Thyroid gland (tissue), 4 donors: ENCODE data around the gene DUSP7. TPM values are rescaled to one million over a fixed set of nuclear protein-coding genes. Genes with fewer than 3 reads are reported as not detected.

Experiments
- DNase-seq, 2 donors: peaks; one replicate each; pipeline ENCODE4 v3.0.0-alpha.2; 2019
- H3K27ac ChIP-seq, 3 donors: fragments of 200-600 bp; sonication (generic); 1 replicate in 2 of 3; 2 replicates in 1 of 3; pipeline ENCODE4 v1.5.1; 2016 to 2019; ENCODE audit warnings: mild to moderate bottlenecking in 1 of 3, moderate library complexity in 1 of 3
- H3K27me3 ChIP-seq: fragments of 200-600 bp; sonication (generic); one replicate; pipeline ENCODE4 v1.5.1; 2019
- H3K36me3 ChIP-seq, 2 donors: fragments of 200-600 bp; sonication (generic); one replicate each; pipeline ENCODE4 v1.5.1; 2016 to 2019
- H3K4me1 ChIP-seq, 2 donors: fragments of 200-600 bp; sonication (generic); one replicate each; pipeline ENCODE4 v1.5.1; 2017 to 2019
- H3K4me3 ChIP-seq, 3 donors: fragments of 200-600 bp; sonication (generic); replicated peaks in 1 of 3; 1 replicate in 2 of 3; 2 replicates in 1 of 3; pipeline ENCODE4 v1.5.1; 2016; ENCODE audit warnings: mild to moderate bottlenecking in 1 of 3
- H3K9me3 ChIP-seq: fragments of 200-600 bp; sonication (generic); one replicate; pipeline ENCODE4 v1.5.1; 2017
- POLR2A ChIP-seq, 2 donors: fragments of 450-650 bp; IDR thresholded peaks; one replicate each; pipeline ENCODE4 v1.6.1; 2017; ENCODE audit warnings: antibody characterized with exemption in 2 of 2, mild to moderate bottlenecking in 2 of 2, moderate library complexity in 1 of 2
- WGBS, 2 donors: methylation state at CpG; one replicate each; pipeline ENCODE4 v1.1.5; 2017; 5-methylcytosine and 5-hydroxymethylcytosine counted together
- intact Hi-C: fragments of 100-400 bp; cut with DNase I; formaldehyde crosslinking; loops from one replicate; pipeline ENCODE4 v1.15.1; 2023
- total RNA-seq, 4 donors: library from RNA; depleted of rRNA; stranded (reverse); fragments of >200 nt; gene quantifications; one replicate each; pipeline ENCODE4 v1.2.3, GENCODE V29; 2016
- TF ChIP-seq, protein P1 (sequence below), 6 experiments: fragments of 200-600 bp in 3 of 6; fragments of 450-650 bp in 3 of 6; sonication (generic) in 3 of 6; IDR thresholded peaks; one replicate each; pipeline ENCODE4 v1.5.1; 2016 to 2019; ENCODE audit warnings: antibody characterized with exemption in 6 of 6, mild to moderate bottlenecking in 2 of 6, inconsistent platforms in 1 of 6, moderate library complexity in 1 of 6

DUSP7 gene
- total RNA-seq, 4 donors from 2014 or later, result 6.9 to 10.6 (median 10.4) TPM

GRCh38 chr3:52068730-52069129 is 12.4 kb upstream of the DUSP7 start:
- Histone ChIP-seq H3K27ac (no peak overlapping the region), H3K9me3 (no peaks in the 10 kb centered on the region), H3K36me3 (no peaks in the 10 kb centered on the region), H3K4me3 (no peak overlapping the region), H3K27me3 (no peaks in the 10 kb centered on the region), H3K4me1 (peaks cover 19 to 22% of the 10 kb centered on the region in 2 donors)
- DNase-seq, result no peak
- intact Hi-C loops, result no loop called here
- 94% methylated on average over 12 of the region's 12 CpGs for WGBS, 2 donors
- TF ChIP-seq POLR2A (IDR thresholded peaks at IDR 0.05), result no peak
- TF ChIP-seq, protein P1, sequence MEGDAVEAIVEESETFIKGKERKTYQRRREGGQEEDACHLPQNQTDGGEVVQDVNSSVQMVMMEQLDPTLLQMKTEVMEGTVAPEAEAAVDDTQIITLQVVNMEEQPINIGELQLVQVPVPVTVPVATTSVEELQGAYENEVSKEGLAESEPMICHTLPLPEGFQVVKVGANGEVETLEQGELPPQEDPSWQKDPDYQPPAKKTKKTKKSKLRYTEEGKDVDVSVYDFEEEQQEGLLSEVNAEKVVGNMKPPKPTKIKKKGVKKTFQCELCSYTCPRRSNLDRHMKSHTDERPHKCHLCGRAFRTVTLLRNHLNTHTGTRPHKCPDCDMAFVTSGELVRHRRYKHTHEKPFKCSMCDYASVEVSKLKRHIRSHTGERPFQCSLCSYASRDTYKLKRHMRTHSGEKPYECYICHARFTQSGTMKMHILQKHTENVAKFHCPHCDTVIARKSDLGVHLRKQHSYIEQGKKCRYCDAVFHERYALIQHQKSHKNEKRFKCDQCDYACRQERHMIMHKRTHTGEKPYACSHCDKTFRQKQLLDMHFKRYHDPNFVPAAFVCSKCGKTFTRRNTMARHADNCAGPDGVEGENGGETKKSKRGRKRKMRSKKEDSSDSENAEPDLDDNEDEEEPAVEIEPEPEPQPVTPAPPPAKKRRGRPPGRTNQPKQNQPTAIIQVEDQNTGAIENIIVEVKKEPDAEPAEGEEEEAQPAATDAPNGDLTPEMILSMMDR (IDR thresholded peaks at IDR 0.05), result no peak

DNA sequence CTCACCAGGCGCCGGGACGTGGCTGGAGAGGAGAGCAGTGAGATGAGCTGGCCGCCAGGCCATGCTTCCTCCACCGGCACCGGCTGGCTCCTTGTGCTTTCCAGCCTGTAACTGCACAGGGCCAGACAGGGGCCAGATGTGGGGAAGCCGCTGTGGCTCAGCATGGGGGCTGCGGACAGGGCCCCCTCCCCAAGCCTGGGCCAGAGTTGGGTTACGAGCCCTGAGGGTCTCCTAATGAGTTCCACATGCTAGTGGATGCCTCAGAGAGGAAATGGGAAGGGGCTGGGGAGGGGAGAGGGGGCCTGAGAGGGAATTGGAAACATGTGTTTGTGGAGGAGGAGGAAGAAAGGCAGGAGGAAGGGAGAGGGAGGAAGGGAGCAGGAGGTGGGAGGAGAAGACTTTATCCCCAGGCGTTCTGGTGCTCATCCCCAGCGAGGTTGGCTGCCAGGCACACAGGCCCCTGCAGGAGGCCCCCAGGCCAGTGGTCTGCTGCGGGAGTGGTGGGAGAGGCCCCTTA is 11.7 kb upstream of the DUSP7 start:
- intact Hi-C loops, result no loop called here
- no peaks in the 10 kb centered on the region for H3K36me3 ChIP-seq
- no peak for DNase-seq
- WGBS, 2 donors, result 76 to 78% methylated on average over 9 to 12 of the region's 12 CpGs
- no peak overlapping the region for H3K27ac ChIP-seq
- TF ChIP-seq, protein P1 (IDR thresholded peaks at IDR 0.05), result no peak
- no peak for TF ChIP-seq POLR2A (IDR thresholded peaks at IDR 0.05)
- H3K9me3 ChIP-seq, result no peaks in the 10 kb centered on the region
- no peaks in the 10 kb centered on the region for H3K27me3 ChIP-seq
- peaks cover 19 to 22% of the 10 kb centered on the region in 2 donors for H3K4me1 ChIP-seq
- H3K4me3 ChIP-seq, result no peak overlapping the region

DNA sequence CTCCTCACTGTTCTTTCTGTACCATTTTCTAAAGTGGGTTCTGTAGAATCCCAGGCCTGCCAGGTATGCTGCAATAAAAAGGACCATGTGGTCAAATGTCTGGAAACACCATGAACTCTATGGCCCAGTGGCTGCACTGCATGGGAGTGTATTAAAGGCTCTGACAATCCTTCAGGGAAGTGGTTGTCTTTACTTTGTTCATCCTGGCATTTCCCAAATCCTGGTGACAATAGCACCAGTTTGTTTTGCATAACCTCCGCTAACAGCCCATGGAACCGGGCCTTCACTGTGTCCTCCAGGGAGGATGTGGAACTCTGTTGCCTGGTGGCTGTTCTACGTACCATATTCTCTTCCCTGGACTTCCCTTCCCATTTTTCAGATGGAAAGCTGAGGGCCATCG is 11.2 kb upstream of the DUSP7 start:
- TF ChIP-seq, protein P1 (IDR thresholded peaks at IDR 0.05), result no peak
- no peak for TF ChIP-seq POLR2A (IDR thresholded peaks at IDR 0.05)
- Histone ChIP-seq H3K27ac (no peak overlapping the region), H3K4me3 (no peak overlapping the region), H3K36me3 (no peaks in the 10 kb centered on the region), H3K4me1 (peaks cover 19 to 22% of the 10 kb centered on the region in 2 donors), H3K9me3 (no peaks in the 10 kb centered on the region), H3K27me3 (no peaks in the 10 kb centered on the region)
- intact Hi-C loops, result no loop called here
- WGBS, 2 donors, result 81 to 85% methylated on average over 4 of the region's 4 CpGs
- no peak for DNase-seq

- H3K27ac ChIP-seq, result no peak overlapping the region
- peaks cover 19 to 22% of the 10 kb centered on the region in 2 donors for H3K4me1 ChIP-seq
- H3K4me3 ChIP-seq, result no peak overlapping the region
- H3K9me3 ChIP-seq, result no peaks in the 10 kb centered on the region
- no peak for DNase-seq
- H3K36me3 ChIP-seq, result no peaks in the 10 kb centered on the region
- no peaks in the 10 kb centered on the region for H3K27me3 ChIP-seq
- intact Hi-C loops, result no loop called here
- no peak for TF ChIP-seq POLR2A (IDR thresholded peaks at IDR 0.05)
- TF ChIP-seq, protein P1 (IDR thresholded peaks at IDR 0.05), result no peak
- WGBS, 2 donors, result 94 to 98% methylated on average over 8 of the region's 8 CpGs
These were observed 10.7 kb upstream of the DUSP7 start for GRCh38 chr3:52067046-52067445.

DNA sequence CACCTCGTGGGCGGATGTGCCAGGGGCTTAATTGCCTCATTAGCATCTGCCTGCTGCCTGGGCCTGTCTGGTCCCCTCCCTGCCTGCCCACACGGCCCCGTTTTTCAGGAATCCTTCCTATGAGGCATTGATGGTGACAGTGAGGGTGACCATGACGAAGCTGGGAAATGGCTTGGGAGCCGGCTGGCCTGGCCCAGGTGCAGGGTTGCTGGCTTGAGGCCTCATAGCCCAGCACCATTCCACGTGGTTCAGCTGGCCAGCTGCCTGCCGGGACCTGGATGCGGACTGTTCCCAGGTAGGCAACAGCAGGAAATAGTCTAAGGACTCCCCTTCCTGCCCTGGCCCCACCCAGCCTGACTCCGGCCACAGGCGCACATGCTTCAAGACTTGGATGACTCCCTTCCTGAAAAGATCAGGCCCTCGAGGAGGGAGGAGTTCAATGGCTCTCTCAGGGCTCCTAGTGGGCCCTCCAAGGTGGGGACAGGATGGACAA is 8.9 kb upstream of the DUSP7 start:
- intact Hi-C loops, result no loop called here
- Histone ChIP-seq H3K4me1 (peaks cover 6 to 9% of the 10 kb centered on the region in 2 donors), H3K4me3 (no peak overlapping the region), H3K27me3 (no peaks in the 10 kb centered on the region), H3K36me3 (no peaks in the 10 kb centered on the region), H3K27ac (no peak overlapping the region), H3K9me3 (no peaks in the 10 kb centered on the region)
- DNase-seq, result no peak
- 71 to 77% methylated on average over 6 to 11 of the region's 12 CpGs for WGBS, 2 donors
- TF ChIP-seq, protein P1 (IDR thresholded peaks at IDR 0.05), result no peak
- no peak for TF ChIP-seq POLR2A (IDR thresholded peaks at IDR 0.05)
